Measurements from ENCODE around the gene P3H2.

Gene P3H2

DNA sequence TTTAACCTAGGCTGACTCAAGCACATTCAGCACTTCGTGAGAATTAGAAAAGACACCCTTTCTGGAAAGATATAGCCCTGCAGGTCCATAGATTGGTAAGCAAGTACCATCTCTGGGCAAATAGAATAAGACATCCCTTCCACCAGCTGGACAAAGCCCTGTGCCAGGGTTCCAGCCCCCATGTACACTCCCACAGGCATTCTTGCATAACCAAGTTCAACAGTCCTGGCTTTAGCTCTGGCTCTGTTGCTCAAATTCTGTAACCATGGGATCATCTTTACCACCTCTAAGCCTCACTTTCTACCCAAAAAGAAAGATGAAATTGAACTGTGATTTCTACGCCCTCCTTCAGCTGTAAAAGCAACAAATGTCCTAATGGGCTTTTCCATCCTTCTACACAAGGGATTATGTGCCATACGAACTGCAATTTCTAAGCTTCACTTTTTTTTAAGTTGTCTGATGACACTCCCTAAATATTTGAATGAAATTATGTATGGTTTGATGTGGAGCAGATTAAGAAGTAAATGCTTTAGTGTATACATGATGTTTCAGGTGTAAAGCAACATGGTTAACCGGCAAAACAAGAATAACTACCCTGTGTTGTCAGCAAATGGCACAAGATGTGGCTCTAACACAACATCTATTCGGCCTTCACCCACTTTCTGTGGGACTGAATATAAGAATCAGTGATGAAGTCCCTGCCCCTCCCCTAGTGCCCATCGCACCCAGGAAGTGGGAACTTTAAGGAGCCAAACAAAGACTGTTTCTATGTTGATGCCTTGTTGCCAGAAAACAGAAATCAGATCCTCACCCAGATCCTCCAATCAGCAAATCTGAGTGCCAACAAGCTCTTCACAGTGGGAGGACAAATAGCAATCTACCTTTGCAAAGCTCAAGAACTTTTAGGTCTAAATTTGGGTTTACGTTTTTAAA is 165.7 kb downstream of the P3H2 start:
- TF ChIP-seq YY1 (IDR thresholded peaks at IDR 0.05; ENCODE audit: insufficient read depth, insufficient read length) (no peak), SUZ12 (IDR thresholded peaks at IDR 0.05; ENCODE audit: extremely low read depth, insufficient read depth, insufficient read length) (no peak), ZNF274 (IDR thresholded peaks at IDR 0.05; ENCODE audit: low read depth, low read length) (no peak)
- H3K27me3 ChIP-seq (ENCODE audit: insufficient read depth, insufficient read length): no peaks in the 10 kb centered on the region
- no peak overlapping the region for H3K9ac ChIP-seq (ENCODE audit: insufficient read length, low read depth)
- no peak overlapping the region for H3K4me3 ChIP-seq (ENCODE audit: insufficient read length, low read depth)
- no peaks in the 10 kb centered on the region for H3K4me1 ChIP-seq (ENCODE audit: insufficient read depth, insufficient read length)
- no peak for DNase-seq (ENCODE audit: low read depth, low spot score)
- no peaks in the 10 kb centered on the region for H3K9me3 ChIP-seq (ENCODE audit: insufficient read depth, low read length)
- peaks cover 3% of the 10 kb centered on the region for H3K36me3 ChIP-seq (ENCODE audit: insufficient read depth, insufficient read length, low read length)

DNA sequence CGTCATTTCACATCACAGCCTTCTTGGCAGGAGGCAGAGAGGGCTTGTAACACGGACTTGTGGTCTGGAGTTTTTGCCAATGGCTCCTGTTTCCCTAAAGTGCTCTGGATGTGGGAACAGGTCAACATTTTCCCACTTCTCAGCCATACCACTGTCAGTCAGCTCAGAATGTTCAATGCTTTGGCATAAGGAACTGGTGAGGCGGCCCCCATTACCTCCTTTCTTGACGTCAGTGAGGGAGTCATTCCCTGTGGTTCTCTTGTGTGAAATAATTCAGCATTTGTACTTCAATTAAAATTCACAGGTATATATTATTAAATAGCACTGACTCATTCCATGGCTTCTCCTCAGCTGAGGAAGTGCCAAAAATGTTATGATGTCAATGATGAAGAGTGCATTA is 167.1 kb downstream of the P3H2 start:
- no peak overlapping the region for H3K9ac ChIP-seq (ENCODE audit: insufficient read length, low read depth)
- H3K9me3 ChIP-seq (ENCODE audit: insufficient read depth, low read length): no peaks in the 10 kb centered on the region
- H3K4me1 ChIP-seq (ENCODE audit: insufficient read depth, insufficient read length): no peaks in the 10 kb centered on the region
- no peaks in the 10 kb centered on the region for H3K36me3 ChIP-seq (ENCODE audit: insufficient read depth, insufficient read length, low read length)
- DNase-seq (ENCODE audit: low read depth, low spot score): no peak
- no peak overlapping the region for H3K4me3 ChIP-seq (ENCODE audit: insufficient read length, low read depth)
- TF ChIP-seq YY1 (IDR thresholded peaks at IDR 0.05; ENCODE audit: insufficient read depth, insufficient read length) (no peak), SUZ12 (IDR thresholded peaks at IDR 0.05; ENCODE audit: extremely low read depth, insufficient read depth, insufficient read length) (no peak), ZNF274 (IDR thresholded peaks at IDR 0.05; ENCODE audit: low read depth, low read length) (no peak)
- H3K27me3 ChIP-seq (ENCODE audit: insufficient read depth, insufficient read length): no peaks in the 10 kb centered on the region

GRCh38 chr3:189952272-189952671 is 168.4 kb downstream of the P3H2 start:
- H3K4me1 ChIP-seq (ENCODE audit: insufficient read depth, insufficient read length): no peaks in the 10 kb centered on the region
- no peak overlapping the region for H3K4me3 ChIP-seq (ENCODE audit: insufficient read length, low read depth)
- no peaks in the 10 kb centered on the region for H3K9me3 ChIP-seq (ENCODE audit: insufficient read depth, low read length)
- no peaks in the 10 kb centered on the region for H3K36me3 ChIP-seq (ENCODE audit: insufficient read depth, insufficient read length, low read length)
- TF ChIP-seq SUZ12 (IDR thresholded peaks at IDR 0.05; ENCODE audit: extremely low read depth, insufficient read depth, insufficient read length): no peak
- TF ChIP-seq ZNF274 (IDR thresholded peaks at IDR 0.05; ENCODE audit: low read depth, low read length): no peak
- no peak for TF ChIP-seq YY1 (IDR thresholded peaks at IDR 0.05; ENCODE audit: insufficient read depth, insufficient read length)
- H3K27me3 ChIP-seq (ENCODE audit: insufficient read depth, insufficient read length): no peaks in the 10 kb centered on the region
- H3K9ac ChIP-seq (ENCODE audit: insufficient read length, low read depth): no peak overlapping the region
- DNase-seq (ENCODE audit: low read depth, low spot score): no peak

GRCh38 chr3:189950258-189950657 is 170.4 kb downstream of the P3H2 start:
- no peak for DNase-seq (ENCODE audit: low read depth, low spot score)
- TF ChIP-seq YY1 (IDR thresholded peaks at IDR 0.05; ENCODE audit: insufficient read depth, insufficient read length): no peak
- TF ChIP-seq SUZ12 (IDR thresholded peaks at IDR 0.05; ENCODE audit: extremely low read depth, insufficient read depth, insufficient read length): no peak
- no peak for TF ChIP-seq ZNF274 (IDR thresholded peaks at IDR 0.05; ENCODE audit: low read depth, low read length)
- Histone ChIP-seq H3K27me3 (ENCODE audit: insufficient read depth, insufficient read length) (peaks cover 5% of the 10 kb centered on the region), H3K4me3 (ENCODE audit: insufficient read length, low read depth) (no peak overlapping the region), H3K4me1 (ENCODE audit: insufficient read depth, insufficient read length) (no peaks in the 10 kb centered on the region), H3K9me3 (ENCODE audit: insufficient read depth, low read length) (no peaks in the 10 kb centered on the region), H3K9ac (ENCODE audit: insufficient read length, low read depth) (no peak overlapping the region), H3K36me3 (ENCODE audit: insufficient read depth, insufficient read length, low read length) (no peaks in the 10 kb centered on the region)

- Histone ChIP-seq H3K36me3 (ENCODE audit: insufficient read depth, insufficient read length, low read length) (no peaks in the 10 kb centered on the region), H3K9ac (ENCODE audit: insufficient read length, low read depth) (no peak overlapping the region), H3K4me3 (ENCODE audit: insufficient read length, low read depth) (no peak overlapping the region), H3K4me1 (ENCODE audit: insufficient read depth, insufficient read length) (no peaks in the 10 kb centered on the region), H3K27me3 (ENCODE audit: insufficient read depth, insufficient read length) (peaks cover 5% of the 10 kb centered on the region), H3K9me3 (ENCODE audit: insufficient read depth, low read length) (no peaks in the 10 kb centered on the region)
- DNase-seq (ENCODE audit: low read depth, low spot score): no peak
- no peak for TF ChIP-seq SUZ12 (IDR thresholded peaks at IDR 0.05; ENCODE audit: extremely low read depth, insufficient read depth, insufficient read length)
- no peak for TF ChIP-seq YY1 (IDR thresholded peaks at IDR 0.05; ENCODE audit: insufficient read depth, insufficient read length)
- TF ChIP-seq ZNF274 (IDR thresholded peaks at IDR 0.05; ENCODE audit: low read depth, low read length): no peak
Observed at GRCh38 chr3:189949580-189949979, 171.1 kb downstream of the P3H2 start.

GRCh38 chr3:189948724-189949045 is 172.0 kb downstream of the P3H2 start:
- no peaks in the 10 kb centered on the region for H3K4me1 ChIP-seq (ENCODE audit: insufficient read depth, insufficient read length)
- H3K9ac ChIP-seq (ENCODE audit: insufficient read length, low read depth): no peak overlapping the region
- no peak for TF ChIP-seq SUZ12 (IDR thresholded peaks at IDR 0.05; ENCODE audit: extremely low read depth, insufficient read depth, insufficient read length)
- TF ChIP-seq YY1 (IDR thresholded peaks at IDR 0.05; ENCODE audit: insufficient read depth, insufficient read length): no peak
- TF ChIP-seq ZNF274 (IDR thresholded peaks at IDR 0.05; ENCODE audit: low read depth, low read length): no peak

GRCh38 chr3:189947948-189948723 is 172.6 kb downstream of the P3H2 start:
- Histone ChIP-seq H3K9ac (ENCODE audit: insufficient read length, low read depth) (no peak overlapping the region), H3K9me3 (ENCODE audit: insufficient read depth, low read length) (no peaks in the 10 kb centered on the region), H3K4me3 (ENCODE audit: insufficient read length, low read depth) (no peak overlapping the region), H3K4me1 (ENCODE audit: insufficient read depth, insufficient read length) (no peaks in the 10 kb centered on the region), H3K27me3 (ENCODE audit: insufficient read depth, insufficient read length) (peaks cover 5% of the 10 kb centered on the region), H3K36me3 (ENCODE audit: insufficient read depth, insufficient read length, low read length) (no peaks in the 10 kb centered on the region)
- no peak for TF ChIP-seq YY1 (IDR thresholded peaks at IDR 0.05; ENCODE audit: insufficient read depth, insufficient read length)
- no peak for TF ChIP-seq SUZ12 (IDR thresholded peaks at IDR 0.05; ENCODE audit: extremely low read depth, insufficient read depth, insufficient read length)
- no peak for TF ChIP-seq ZNF274 (IDR thresholded peaks at IDR 0.05; ENCODE audit: low read depth, low read length)
- no peak for DNase-seq (ENCODE audit: low read depth, low spot score)

More at GRCh38 chr3:189948724-189949045, 172.0 kb downstream of the P3H2 start:
- no peaks in the 10 kb centered on the region for H3K36me3 ChIP-seq (ENCODE audit: insufficient read depth, insufficient read length, low read length)
- DNase-seq (ENCODE audit: low read depth, low spot score): no peak
- H3K4me3 ChIP-seq (ENCODE audit: insufficient read length, low read depth): no peak overlapping the region
- H3K9me3 ChIP-seq (ENCODE audit: insufficient read depth, low read length): no peaks in the 10 kb centered on the region
- peaks cover 5% of the 10 kb centered on the region for H3K27me3 ChIP-seq (ENCODE audit: insufficient read depth, insufficient read length)
